Caco-2 (cell line): ENCODE data around the gene ZNF319. TPM values are rescaled to one million over a fixed set of nuclear protein-coding genes. Genes with fewer than 3 reads are reported as not detected.

Experiments
- BruUV-seq: library from RNA; stranded (reverse); fragments of 400-500 nt; replicated peaks from 2 replicates; lab custom pipeline; 2021; lab: Mats Ljungman, UMichigan
- CTCF ChIA-PET: fragments of 300-600 bp; sonication (Branson Sonifier 250); formaldehyde crosslinking; loops from one replicate; lab custom pipeline; 2022; ENCODE audit warnings: antibody characterized with exemption; lab: Charles Lee
- POLR2A ChIA-PET: fragments of 300-600 bp; sonication (Branson Sonifier 250); formaldehyde crosslinking; loops from one replicate; lab custom pipeline; 2022; ENCODE audit warnings: antibody characterized with exemption; lab: Charles Lee
- DNase-seq, 2 experiments: peaks; one replicate each; pipeline versions ENCODE4 v3.0.0 to v3.0.0-alpha.2; 2020 to 2022
- H3K27me3 ChIP-seq: replicated peaks from 2 replicates; pipeline ENCODE4 v1.6.0; 2011; ENCODE audit warnings: low read length; ENCODE audit not compliant: control insufficient read depth, insufficient read depth
- H3K36me3 ChIP-seq: 2 replicates; pipeline ENCODE4 v1.5.1; 2011; ENCODE audit warnings: low read length; ENCODE audit not compliant: control insufficient read depth, insufficient read depth
- H3K4me1 ChIP-seq: fragments of 250-450 bp; sonication (Bioruptor Pico); 2 replicates; pipeline ENCODE4 v1.5.1; 2020; ENCODE audit warnings: mild to moderate bottlenecking
- H3K4me3 ChIP-seq: 2 replicates; pipeline ENCODE4 v1.5.1; 2011; ENCODE audit warnings: low read depth, mild to moderate bottlenecking, control low read depth, low read length
- H3K9me3 ChIP-seq: fragments of 250-450 bp; sonication (Bioruptor Pico); 2 replicates; pipeline ENCODE4 v1.5.1; 2020; ENCODE audit warnings: mild to moderate bottlenecking, moderate library complexity
- H3K27ac Mint-ChIP-seq: one replicate; pipeline ENCODE4 v1.8.0; 2022; ENCODE audit warnings: mixed read lengths; ENCODE audit not compliant: unreplicated experiment
- H3K27me3 Mint-ChIP-seq: one replicate; pipeline ENCODE4 v1.8.0; 2022; ENCODE audit warnings: mixed read lengths; ENCODE audit not compliant: insufficient read depth, unreplicated experiment
- H3K36me3 Mint-ChIP-seq: one replicate; pipeline ENCODE4 v1.8.0; 2022; ENCODE audit warnings: mild to moderate bottlenecking, mixed read lengths; ENCODE audit not compliant: insufficient read depth, unreplicated experiment
- H3K4me1 Mint-ChIP-seq: one replicate; pipeline ENCODE4 v1.8.0; 2022; ENCODE audit warnings: low read depth, mixed read lengths; ENCODE audit not compliant: unreplicated experiment
- H3K4me3 Mint-ChIP-seq: one replicate; pipeline ENCODE4 v1.8.0; 2022; ENCODE audit warnings: mild to moderate bottlenecking, moderate library complexity, mixed read lengths; ENCODE audit not compliant: unreplicated experiment
- H3K9me3 Mint-ChIP-seq: one replicate; pipeline ENCODE4 v1.8.0; 2022; ENCODE audit warnings: mixed read lengths; ENCODE audit not compliant: unreplicated experiment
- intact Hi-C: fragments of 100-400 bp; cut with micrococcal nuclease; formaldehyde crosslinking; loops from one replicate; pipeline ENCODE4 v1.10.0; 2022; ENCODE audit not compliant: unreplicated experiment
- total RNA-seq: library from RNA; stranded (reverse); gene quantifications from 2 replicates; pipeline ENCODE4 v1.2.3, GENCODE V29; 2022
- TF ChIP-seq, protein P1 (sequence below), 2 experiments: fragments of 200-600 bp in 1 of 2; IDR thresholded peaks; 1 replicate in 1 of 2; 2 replicates in 1 of 2; pipeline versions ENCODE4 v1.5.1 to v1.8.0; 2011 to 2022; ENCODE audit warnings: antibody characterized with exemption in 1 of 2, control low read depth in 1 of 2, inconsistent platforms in 1 of 2, low read depth in 1 of 2, low read length in 1 of 2, mild to moderate bottlenecking in 1 of 2, moderate library complexity in 1 of 2; ENCODE audit not compliant: insufficient read depth in 1 of 2, severe bottlenecking in 1 of 2, unreplicated experiment in 1 of 2

ZNF319 gene
- total RNA-seq, 1 experiment from 2014 or later, result 16.3 TPM

DNA sequence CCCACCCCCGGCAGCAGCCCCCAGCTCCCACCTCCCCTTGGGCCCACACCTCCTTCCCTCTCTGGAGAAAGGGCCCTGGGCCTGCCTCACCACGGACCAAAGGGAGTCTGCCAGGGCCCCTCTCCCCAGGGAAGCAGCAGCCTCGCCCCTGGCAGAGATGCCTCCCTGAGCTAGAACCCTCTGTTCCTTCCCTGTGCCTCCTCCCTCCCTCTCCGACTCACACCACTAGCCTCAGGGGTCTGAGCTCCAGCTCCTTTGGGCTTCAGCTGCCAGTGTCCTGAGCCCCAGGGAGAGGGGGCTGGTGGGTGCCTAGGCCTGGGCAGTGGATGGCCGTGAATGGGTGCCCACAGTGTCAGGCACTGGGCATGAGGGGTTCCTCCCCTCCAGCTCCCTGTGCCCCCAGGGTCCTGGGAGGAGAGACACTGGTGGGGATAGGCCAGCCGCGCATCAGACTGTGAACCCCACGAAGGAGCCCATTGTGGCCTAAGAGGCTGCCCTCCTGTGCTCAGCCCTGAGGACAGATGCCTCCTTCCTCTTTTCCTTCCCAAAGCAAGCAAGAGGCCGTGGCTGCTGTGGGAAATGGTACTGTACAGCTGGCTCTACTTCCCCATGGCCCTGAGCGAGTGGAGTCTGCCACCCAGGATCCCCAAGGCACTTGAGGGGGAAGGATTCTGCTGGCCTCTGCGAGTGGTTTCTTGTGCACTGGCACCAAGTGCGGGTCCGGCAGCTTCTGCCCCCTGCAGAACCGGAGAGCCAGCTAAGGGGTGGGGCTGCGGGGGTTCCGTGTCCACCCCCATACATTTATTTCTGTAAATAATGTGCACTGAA lies 45.8 kb upstream of the ZNF319 start:
- no peaks in the 10 kb centered on the region for H3K27me3 ChIP-seq
- Mint-ChIP-seq H3K27me3 (no peaks in the 10 kb centered on the region), H3K36me3 (no peaks in the 10 kb centered on the region), H3K4me1 (peaks cover 5% of the 10 kb centered on the region), H3K9me3 (no peaks in the 10 kb centered on the region), H3K27ac (no peak overlapping the region), H3K4me3 (no peak overlapping the region)
- ChIA-PET POLR2A (no interaction called here), CTCF (interaction anchor here (0.6 kb wide), 1 partner anchor 45 kb away, joined by 3 read pairs; the partner anchor contains the start of gene USB1)
- no peak overlapping the region for H3K4me3 ChIP-seq
- no peak for DNase-seq
- TF ChIP-seq, protein P1, sequence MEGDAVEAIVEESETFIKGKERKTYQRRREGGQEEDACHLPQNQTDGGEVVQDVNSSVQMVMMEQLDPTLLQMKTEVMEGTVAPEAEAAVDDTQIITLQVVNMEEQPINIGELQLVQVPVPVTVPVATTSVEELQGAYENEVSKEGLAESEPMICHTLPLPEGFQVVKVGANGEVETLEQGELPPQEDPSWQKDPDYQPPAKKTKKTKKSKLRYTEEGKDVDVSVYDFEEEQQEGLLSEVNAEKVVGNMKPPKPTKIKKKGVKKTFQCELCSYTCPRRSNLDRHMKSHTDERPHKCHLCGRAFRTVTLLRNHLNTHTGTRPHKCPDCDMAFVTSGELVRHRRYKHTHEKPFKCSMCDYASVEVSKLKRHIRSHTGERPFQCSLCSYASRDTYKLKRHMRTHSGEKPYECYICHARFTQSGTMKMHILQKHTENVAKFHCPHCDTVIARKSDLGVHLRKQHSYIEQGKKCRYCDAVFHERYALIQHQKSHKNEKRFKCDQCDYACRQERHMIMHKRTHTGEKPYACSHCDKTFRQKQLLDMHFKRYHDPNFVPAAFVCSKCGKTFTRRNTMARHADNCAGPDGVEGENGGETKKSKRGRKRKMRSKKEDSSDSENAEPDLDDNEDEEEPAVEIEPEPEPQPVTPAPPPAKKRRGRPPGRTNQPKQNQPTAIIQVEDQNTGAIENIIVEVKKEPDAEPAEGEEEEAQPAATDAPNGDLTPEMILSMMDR (IDR thresholded peaks at IDR 0.05; ENCODE audit: insufficient read depth in 1 of 2, low read depth in 1 of 2, low read length in 1 of 2, severe bottlenecking in 1 of 2, unreplicated experiment in 1 of 2), result no peak
- intact Hi-C loops, result no loop called here
- H3K4me1 ChIP-seq, result peaks cover 14% of the 10 kb centered on the region; the same call in 1 of the 2 replicates
- BruUV-seq, result TSS peak; percentile 39
- H3K9me3 ChIP-seq, result no peaks in the 10 kb centered on the region
- H3K36me3 ChIP-seq, result peaks cover 1% of the 10 kb centered on the region; the same call in 1 of the 2 replicates

DNA sequence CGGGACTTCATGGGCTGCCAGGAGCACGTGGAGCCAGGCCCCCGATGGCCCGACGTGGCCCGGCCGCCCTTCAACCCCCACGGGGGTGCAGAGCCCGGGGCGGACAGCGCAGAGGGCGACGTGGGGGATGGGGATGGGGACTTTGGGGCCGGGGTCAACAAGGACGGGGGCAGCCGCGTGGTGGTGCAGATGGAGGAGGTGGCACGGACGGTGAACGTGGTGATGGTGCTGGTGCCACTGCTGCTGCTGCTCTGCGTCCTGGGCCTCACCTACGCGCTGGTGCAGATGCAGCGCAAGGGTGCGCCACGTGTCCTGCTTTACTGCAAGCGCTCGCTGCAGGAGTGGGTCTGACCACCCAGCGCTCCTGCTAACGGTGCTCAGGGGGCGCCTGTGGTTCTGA lies 44.6 kb upstream of the ZNF319 start:
- Histone ChIP-seq H3K36me3 (peaks cover 3% of the 10 kb centered on the region; the same call in 1 of the 2 replicates), H3K4me3 (no peak overlapping the region), H3K4me1 (peaks cover 14% of the 10 kb centered on the region; the same call in 1 of the 2 replicates), H3K27me3 (no peaks in the 10 kb centered on the region), H3K9me3 (no peaks in the 10 kb centered on the region)
- Mint-ChIP-seq H3K9me3 (no peaks in the 10 kb centered on the region), H3K4me3 (no peak overlapping the region), H3K27ac (no peak overlapping the region), H3K27me3 (no peaks in the 10 kb centered on the region), H3K4me1 (peaks cover 2% of the 10 kb centered on the region), H3K36me3 (no peaks in the 10 kb centered on the region)
- ChIA-PET CTCF (no interaction called here), POLR2A (no interaction called here)
- intact Hi-C loops, result no loop called here
- BruUV-seq, result no TSS peak
- DNase-seq, result no peak
- TF ChIP-seq, protein P1 (IDR thresholded peaks at IDR 0.05; ENCODE audit: insufficient read depth in 1 of 2, low read depth in 1 of 2, low read length in 1 of 2, severe bottlenecking in 1 of 2, unreplicated experiment in 1 of 2), result no peak

DNA sequence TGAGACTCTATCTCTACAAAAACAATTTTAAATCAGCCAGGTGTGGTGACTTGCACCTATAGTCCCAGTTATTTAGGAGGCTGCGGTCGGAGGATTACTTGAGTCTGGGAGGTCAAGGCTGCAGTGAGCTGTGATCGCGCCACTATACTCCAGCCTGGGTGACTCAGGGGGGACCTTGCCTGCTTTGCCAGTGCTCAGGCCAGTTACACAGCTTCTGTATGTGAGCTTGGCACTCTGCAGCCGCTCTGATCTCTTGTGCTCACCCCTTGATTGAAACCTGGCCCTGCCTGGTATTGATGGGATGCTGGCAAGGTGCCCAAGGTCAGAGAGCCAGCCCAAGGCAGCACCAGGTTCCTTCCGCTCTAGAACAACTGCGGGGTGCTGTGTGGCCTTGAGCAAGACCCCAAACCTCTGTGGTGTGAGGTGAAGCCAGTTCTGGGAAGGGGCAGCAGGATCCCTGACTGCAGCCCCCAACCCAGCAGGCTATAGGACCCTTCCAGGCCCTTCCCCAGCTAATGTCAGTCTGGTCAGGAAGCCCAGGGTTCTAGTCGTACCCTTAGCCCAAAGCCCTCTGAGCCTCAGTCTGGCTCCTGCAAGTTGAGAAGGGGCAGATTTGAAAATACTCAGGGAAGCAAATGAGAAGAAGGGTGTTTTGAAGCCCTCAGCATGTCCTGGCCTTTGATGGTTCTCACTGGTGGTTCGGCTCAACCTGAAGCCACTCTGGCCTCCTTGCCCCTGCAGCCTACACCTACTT lies 44.0 kb upstream of the ZNF319 start:
- intact Hi-C loops, result no loop called here
- H3K4me1 ChIP-seq, result peaks cover 10% of the 10 kb centered on the region; the same call in 1 of the 2 replicates
- H3K9me3 ChIP-seq, result no peaks in the 10 kb centered on the region

More for the DNA sequence above, 44.0 kb upstream of the ZNF319 start:
- Histone ChIP-seq H3K36me3 (peaks cover 3% of the 10 kb centered on the region; the same call in 1 of the 2 replicates), H3K4me3 (no peak overlapping the region), H3K27me3 (no peaks in the 10 kb centered on the region)
- TF ChIP-seq, protein P1 (IDR thresholded peaks at IDR 0.05; ENCODE audit: insufficient read depth in 1 of 2, low read depth in 1 of 2, low read length in 1 of 2, severe bottlenecking in 1 of 2, unreplicated experiment in 1 of 2), result no peak
- no TSS peak for BruUV-seq
- H3K4me3 Mint-ChIP-seq, result no peak overlapping the region
- no peaks in the 10 kb centered on the region for H3K27me3 Mint-ChIP-seq
- H3K9me3 Mint-ChIP-seq, result no peaks in the 10 kb centered on the region
- no peaks in the 10 kb centered on the region for H3K36me3 Mint-ChIP-seq
- POLR2A ChIA-PET, result interaction anchor here (0.6 to 1.4 kb wide), 2 partner anchors 20 to 85 kb away, joined by 3 to 13 read pairs; partner anchors contain the start of gene CFAP20
- no peak for DNase-seq
- CTCF ChIA-PET, result interaction anchor here (1.2 kb wide), 1 partner anchor 53 kb away, joined by 3 read pairs; no protein-coding TSS in a partner anchor
- no peak overlapping the region for H3K27ac Mint-ChIP-seq
- H3K4me1 Mint-ChIP-seq, result no peaks in the 10 kb centered on the region
